ENCODE data around the gene ZNF652.

Gene ZNF652

DNA sequence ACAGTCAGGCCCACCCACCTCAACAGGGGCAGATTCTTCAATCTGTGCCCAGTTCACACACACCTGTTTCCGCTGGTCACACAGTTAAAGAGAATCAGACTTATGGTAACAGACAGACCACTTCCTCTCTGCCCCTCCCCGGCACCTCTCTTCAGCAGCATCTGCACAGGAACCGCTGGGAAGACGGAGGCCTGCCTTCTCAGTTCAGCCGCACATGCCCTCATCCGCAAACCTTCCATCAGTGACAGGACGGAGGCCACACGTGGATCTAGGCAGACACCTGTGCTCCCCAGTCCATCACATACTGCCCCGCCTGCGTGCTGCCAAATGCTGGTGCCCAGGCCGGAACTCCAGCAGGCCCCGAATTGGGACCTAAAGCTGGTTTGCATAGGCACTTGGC lies 42.3 kb upstream of the ZNF652 start:
- TF ChIP-seq, protein P1, sequence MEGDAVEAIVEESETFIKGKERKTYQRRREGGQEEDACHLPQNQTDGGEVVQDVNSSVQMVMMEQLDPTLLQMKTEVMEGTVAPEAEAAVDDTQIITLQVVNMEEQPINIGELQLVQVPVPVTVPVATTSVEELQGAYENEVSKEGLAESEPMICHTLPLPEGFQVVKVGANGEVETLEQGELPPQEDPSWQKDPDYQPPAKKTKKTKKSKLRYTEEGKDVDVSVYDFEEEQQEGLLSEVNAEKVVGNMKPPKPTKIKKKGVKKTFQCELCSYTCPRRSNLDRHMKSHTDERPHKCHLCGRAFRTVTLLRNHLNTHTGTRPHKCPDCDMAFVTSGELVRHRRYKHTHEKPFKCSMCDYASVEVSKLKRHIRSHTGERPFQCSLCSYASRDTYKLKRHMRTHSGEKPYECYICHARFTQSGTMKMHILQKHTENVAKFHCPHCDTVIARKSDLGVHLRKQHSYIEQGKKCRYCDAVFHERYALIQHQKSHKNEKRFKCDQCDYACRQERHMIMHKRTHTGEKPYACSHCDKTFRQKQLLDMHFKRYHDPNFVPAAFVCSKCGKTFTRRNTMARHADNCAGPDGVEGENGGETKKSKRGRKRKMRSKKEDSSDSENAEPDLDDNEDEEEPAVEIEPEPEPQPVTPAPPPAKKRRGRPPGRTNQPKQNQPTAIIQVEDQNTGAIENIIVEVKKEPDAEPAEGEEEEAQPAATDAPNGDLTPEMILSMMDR (conservative IDR thresholded peaks at IDR 0.05; ENCODE audit: low read depth) = no peak
- CTCF ChIA-PET = no interaction called here
- DNase-seq (ENCODE audit: low spot score) = no peak
- POLR2A ChIA-PET (ENCODE audit: low non-redundant PET) = no interaction called here
- no peak overlapping the region for H3K27ac ChIP-seq

DNA sequence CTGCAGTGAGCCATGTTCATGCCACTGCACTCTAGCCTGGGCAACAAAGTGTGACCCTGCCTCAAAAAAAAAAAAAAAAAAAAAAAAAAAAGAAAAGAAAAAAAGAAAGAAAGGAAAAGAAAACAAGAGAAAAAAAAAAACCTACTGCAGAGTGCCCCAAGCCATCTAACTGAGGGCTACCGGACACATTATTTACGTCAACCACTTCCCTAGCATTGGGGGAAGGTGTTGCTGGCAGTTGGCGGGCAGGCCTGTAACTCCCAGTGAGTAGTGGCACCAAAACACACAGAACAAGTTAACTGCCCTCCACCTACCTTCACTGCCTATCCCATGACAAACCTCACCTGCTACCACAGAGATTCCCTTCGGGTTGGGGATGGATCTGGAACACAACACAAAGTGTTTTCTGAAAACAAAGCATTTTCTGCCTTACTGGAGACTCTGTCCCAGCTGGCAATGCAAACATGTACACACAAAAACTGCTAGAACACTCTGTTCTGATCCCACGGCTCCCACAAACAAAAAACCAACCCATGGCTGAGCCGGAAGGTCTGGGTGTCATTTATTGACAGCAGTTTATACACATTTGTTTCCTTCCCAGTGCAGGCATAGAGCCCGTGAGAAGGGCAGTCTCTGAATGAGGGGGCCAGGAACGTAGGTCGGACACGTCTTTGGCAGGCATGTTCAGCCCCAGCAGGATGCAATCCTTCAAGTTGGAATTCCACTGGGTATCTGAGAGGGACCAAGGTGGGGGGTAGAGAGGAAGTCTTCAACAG lies 41.7 kb upstream of the ZNF652 start:
- CTCF ChIA-PET = no interaction called here
- POLR2A ChIA-PET (ENCODE audit: low non-redundant PET) = no interaction called here
- DNase-seq (ENCODE audit: low spot score) = no peak
- H3K27ac ChIP-seq = no peak overlapping the region
- TF ChIP-seq, protein P1 (conservative IDR thresholded peaks at IDR 0.05; ENCODE audit: low read depth) = no peak

DNA sequence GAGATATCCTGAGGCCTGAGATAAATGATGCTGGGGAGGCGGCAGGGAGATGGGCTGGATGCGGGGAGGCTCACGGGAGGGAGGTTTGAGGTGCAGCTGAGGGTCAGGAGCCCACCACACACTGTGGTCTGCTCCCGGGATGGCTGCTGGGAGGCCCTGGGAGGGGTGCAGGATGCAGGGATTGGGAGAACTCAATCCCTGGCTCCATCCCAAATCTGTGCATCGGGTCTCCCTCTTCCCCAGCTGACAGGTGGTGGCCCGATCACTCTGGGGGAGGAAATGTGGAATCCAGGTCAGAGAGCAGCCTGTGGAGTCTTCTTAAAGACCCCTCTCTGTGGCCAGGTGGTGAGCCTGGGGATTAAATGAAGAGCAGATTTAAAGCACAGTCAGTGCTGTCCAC lies 40.7 kb upstream of the ZNF652 start:
- no peak for DNase-seq (ENCODE audit: low spot score)
- TF ChIP-seq, protein P1 (conservative IDR thresholded peaks at IDR 0.05; ENCODE audit: low read depth) = no peak
- ChIA-PET CTCF (no interaction called here), POLR2A (ENCODE audit: low non-redundant PET) (no interaction called here)
- 0 out of 2 replicates have a peak overlapping the region, but pooled peaks have one; percentile 1 for H3K27ac ChIP-seq

DNA sequence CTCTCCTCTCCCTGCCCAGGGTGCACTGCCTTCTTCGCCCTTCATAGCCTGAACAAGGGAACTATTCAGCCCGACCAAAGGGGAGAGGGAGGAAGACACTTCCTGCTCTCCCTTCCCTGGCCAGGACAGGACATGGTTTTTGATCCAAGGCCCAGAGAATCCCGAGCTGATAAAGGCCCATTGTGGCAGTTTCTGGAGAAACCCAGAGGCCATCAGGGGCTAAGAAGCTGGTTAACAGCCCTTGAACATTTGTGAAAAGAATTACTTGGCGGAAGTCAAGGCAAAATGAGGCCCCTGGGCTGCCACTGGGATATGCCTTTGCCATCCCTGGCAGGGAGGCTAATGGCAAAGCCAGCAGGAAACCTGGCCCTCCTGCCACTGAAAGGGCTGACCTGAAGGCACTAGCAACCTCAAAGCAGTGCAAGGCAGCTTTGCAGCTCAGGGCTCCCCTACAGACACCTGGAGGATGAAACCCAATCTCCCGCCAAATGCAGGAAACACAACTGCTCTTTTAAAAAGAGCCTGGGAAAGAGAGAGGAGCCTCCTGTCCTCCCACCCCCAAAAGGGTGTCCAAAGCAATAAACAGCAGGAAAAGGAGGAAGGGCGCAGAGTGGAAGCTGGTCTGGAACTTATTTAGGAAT lies 40.0 kb upstream of the ZNF652 start:
- no peak for DNase-seq (ENCODE audit: low spot score)
- H3K27ac ChIP-seq = peak overlapping the region; percentile 6; the same call in 1 of the 2 replicates
- POLR2A ChIA-PET (ENCODE audit: low non-redundant PET) = no interaction called here
- CTCF ChIA-PET = interaction anchor here (1.0 kb wide), 1 partner anchor 154 kb away, joined by 3 read pairs; no protein-coding TSS in a partner anchor
- TF ChIP-seq, protein P1 (conservative IDR thresholded peaks at IDR 0.05; ENCODE audit: low read depth) = no peak

- DNase-seq (ENCODE audit: low spot score) = no peak
- CTCF ChIA-PET = interaction anchor here (0.8 to 1.3 kb wide), 2 partner anchors 16 to 157 kb away, joined by 3 to 4 read pairs; no protein-coding TSS in a partner anchor
- no peak overlapping the region for H3K27ac ChIP-seq
- TF ChIP-seq, protein P1 (conservative IDR thresholded peaks at IDR 0.05; ENCODE audit: low read depth) = no peak
- POLR2A ChIA-PET (ENCODE audit: low non-redundant PET) = no interaction called here
These were observed 37.9 kb upstream of the ZNF652 start for GRCh38 chr17:49399995-49400394.

DNA sequence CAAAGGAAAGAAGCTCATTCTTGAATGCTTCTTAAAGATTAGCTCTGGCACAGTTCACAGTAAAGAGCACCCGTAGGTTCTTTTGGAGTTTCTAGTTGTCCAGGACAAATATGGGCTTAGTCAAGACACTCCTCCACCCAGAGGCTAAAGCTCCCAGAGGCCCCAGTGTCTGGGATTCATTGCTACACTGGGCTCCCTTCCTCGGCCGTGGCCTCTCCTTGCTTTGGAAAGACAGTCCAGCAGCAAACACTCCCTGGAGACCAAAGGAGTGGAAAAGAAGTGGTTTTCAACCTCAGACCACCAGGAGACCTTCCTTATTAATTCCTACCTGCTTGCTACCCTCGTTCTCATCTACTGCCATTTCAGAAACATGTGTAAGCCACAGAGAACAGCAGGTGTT lies 35.5 kb upstream of the ZNF652 start:
- H3K27ac ChIP-seq = no peak overlapping the region
- CTCF ChIA-PET = interaction anchor here (0.9 kb wide), 1 partner anchor 83 kb away, joined by 3 read pairs; no protein-coding TSS in a partner anchor
- TF ChIP-seq, protein P1 (conservative IDR thresholded peaks at IDR 0.05; ENCODE audit: low read depth) = no peak
- POLR2A ChIA-PET (ENCODE audit: low non-redundant PET) = no interaction called here
- DNase-seq (ENCODE audit: low spot score) = no peak

All from RWPE1 (cell line).